ENCODE measurements around the gene ARHGAP18.

Gene ARHGAP18, protein sequence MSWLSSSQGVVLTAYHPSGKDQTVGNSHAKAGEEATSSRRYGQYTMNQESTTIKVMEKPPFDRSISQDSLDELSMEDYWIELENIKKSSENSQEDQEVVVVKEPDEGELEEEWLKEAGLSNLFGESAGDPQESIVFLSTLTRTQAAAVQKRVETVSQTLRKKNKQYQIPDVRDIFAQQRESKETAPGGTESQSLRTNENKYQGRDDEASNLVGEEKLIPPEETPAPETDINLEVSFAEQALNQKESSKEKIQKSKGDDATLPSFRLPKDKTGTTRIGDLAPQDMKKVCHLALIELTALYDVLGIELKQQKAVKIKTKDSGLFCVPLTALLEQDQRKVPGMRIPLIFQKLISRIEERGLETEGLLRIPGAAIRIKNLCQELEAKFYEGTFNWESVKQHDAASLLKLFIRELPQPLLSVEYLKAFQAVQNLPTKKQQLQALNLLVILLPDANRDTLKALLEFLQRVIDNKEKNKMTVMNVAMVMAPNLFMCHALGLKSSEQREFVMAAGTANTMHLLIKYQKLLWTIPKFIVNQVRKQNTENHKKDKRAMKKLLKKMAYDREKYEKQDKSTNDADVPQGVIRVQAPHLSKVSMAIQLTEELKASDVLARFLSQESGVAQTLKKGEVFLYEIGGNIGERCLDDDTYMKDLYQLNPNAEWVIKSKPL

DNA sequence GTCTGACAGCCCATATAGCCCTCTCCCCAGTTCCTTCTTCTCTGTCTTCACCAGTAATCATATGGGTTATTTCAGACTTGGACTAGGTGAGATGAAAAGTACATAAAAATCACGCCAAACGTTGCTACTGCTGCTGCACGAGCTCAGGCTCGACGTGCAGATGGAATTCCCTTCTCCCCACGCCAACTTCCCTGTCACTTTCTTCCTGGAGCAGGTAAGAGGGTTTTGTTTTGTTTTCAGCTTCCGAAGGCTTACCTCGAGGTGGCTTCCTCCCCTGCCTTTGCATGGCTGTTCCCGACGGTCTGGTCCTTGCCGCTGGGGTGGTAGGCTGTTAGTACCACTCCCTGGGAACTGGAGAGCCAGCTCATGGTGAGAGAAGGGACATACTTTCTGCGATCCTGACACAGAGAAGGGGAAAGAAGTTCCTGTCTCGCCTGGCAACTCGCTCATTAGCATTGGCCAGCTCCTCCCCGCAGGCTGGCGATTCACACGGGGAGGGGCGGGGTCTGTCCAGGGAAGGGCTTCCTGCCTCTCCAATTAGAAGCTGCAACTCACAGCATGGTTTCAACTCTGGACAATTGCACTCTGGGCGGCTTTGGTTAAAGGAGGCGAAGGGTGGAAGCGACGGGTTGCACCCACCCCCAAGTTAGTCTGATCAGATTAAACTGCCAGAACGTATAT, at the start of gene ARHGAP18:
TSS of gene ARHGAP18 (minus strand) at position 409 of the 681 bp plus-strand sequence. CDS start at position 368, 41 bp downstream.
- Histone ChIP-seq H3F3A (ENCODE audit: control insufficient read depth, insufficient read depth) (no peaks in the 10 kb centered on the region), H3K27ac (ENCODE audit: low read depth, low read length) (no peak within 1 kb of the TSS)
- TF ChIP-seq EZH2phosphoT487 (IDR thresholded peaks at IDR 0.05; ENCODE audit: borderline replicate concordance, low read length) (no peak), CTCF (IDR thresholded peaks at IDR 0.05; ENCODE audit: low read depth, low read length, poor library complexity, severe bottlenecking) (no peak)

GRCh38 chr6:129755787-129756186, 45.8 kb upstream of the ARHGAP18 start:
- no peak overlapping the region for H3K27ac ChIP-seq (ENCODE audit: low read depth, low read length)
- H3F3A ChIP-seq (ENCODE audit: control insufficient read depth, insufficient read depth), result peaks cover 6% of the 10 kb centered on the region; the same call in 1 of the 2 replicates
- no peaks in the 10 kb centered on the region for H3K9me2 ChIP-seq (replicated peaks; ENCODE audit: control insufficient read depth, low read length)
- H3K36me3 ChIP-seq (ENCODE audit: control insufficient read depth, low read length), result no peaks in the 10 kb centered on the region
- no peaks in the 10 kb centered on the region for H3K79me2 ChIP-seq (ENCODE audit: control insufficient read depth, low read length)
- no peak overlapping the region for H3K4me3 ChIP-seq (ENCODE audit: low read length)
- no peaks in the 10 kb centered on the region for H4K20me1 ChIP-seq (ENCODE audit: control insufficient read depth, insufficient read depth, low read depth, low read length)
- H3K4me1 ChIP-seq (ENCODE audit: control insufficient read depth, low read length), result no peaks in the 10 kb centered on the region
- no peak for TF ChIP-seq CTCF (IDR thresholded peaks at IDR 0.05; ENCODE audit: low read depth, low read length, poor library complexity, severe bottlenecking)
- no peak for TF ChIP-seq EZH2phosphoT487 (IDR thresholded peaks at IDR 0.05; ENCODE audit: borderline replicate concordance, low read length)
- no peaks in the 10 kb centered on the region for H3K27me3 ChIP-seq (ENCODE audit: control insufficient read depth, low read length)
- no peak overlapping the region for H3K4me2 ChIP-seq (ENCODE audit: low read length)
- H3K9me3 ChIP-seq (ENCODE audit: control insufficient read depth, insufficient read depth, low read length), result no peaks in the 10 kb centered on the region

More for the DNA sequence above, at the start of gene ARHGAP18:
- H3K9me3 ChIP-seq (ENCODE audit: control insufficient read depth, insufficient read depth, low read length), result no peaks in the 10 kb centered on the region
- no peaks in the 10 kb centered on the region for H3K9me2 ChIP-seq (replicated peaks; ENCODE audit: control insufficient read depth, low read length)
- H3K27me3 ChIP-seq (ENCODE audit: control insufficient read depth, low read length), result peaks cover 4% of the 10 kb centered on the region; the same call in 1 of the 2 replicates
- H3K79me2 ChIP-seq (ENCODE audit: control insufficient read depth, low read length), result no peaks in the 10 kb centered on the region
- H3K4me3 ChIP-seq (ENCODE audit: low read length), result peak within 1 kb of the TSS; percentile 89
- no peaks in the 10 kb centered on the region for H3K36me3 ChIP-seq (ENCODE audit: control insufficient read depth, low read length)
- H3K4me2 ChIP-seq (ENCODE audit: low read length), result peak within 1 kb of the TSS; percentile 87
- H3K4me1 ChIP-seq (ENCODE audit: control insufficient read depth, low read length), result peaks cover 30% of the 10 kb centered on the region
- H4K20me1 ChIP-seq (ENCODE audit: control insufficient read depth, insufficient read depth, low read depth, low read length), result no peaks in the 10 kb centered on the region

DNA sequence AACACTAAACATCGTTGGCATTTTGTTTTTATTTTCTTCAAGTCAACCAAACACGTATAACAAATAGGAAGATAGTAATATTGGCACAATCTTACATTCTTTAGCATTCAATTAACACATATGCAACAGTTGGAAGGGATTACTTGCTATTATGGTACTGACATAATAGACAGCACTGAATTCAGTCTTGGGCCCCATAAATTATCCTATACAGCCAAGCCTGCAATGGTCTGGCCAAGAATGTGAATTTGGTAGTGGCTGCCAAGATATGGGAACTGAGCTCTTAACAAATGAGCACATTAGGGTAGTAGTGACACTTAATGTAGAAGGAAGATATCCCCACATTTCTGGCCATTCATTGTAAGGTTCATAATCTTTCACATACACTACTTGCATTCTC, 44.8 kb upstream of the ARHGAP18 start:
- Histone ChIP-seq H3K4me2 (ENCODE audit: low read length) (no peak overlapping the region), H3K4me3 (ENCODE audit: low read length) (no peak overlapping the region), H4K20me1 (ENCODE audit: control insufficient read depth, insufficient read depth, low read depth, low read length) (no peaks in the 10 kb centered on the region), H3K27me3 (ENCODE audit: control insufficient read depth, low read length) (no peaks in the 10 kb centered on the region), H3K27ac (ENCODE audit: low read depth, low read length) (no peak overlapping the region), H3K4me1 (ENCODE audit: control insufficient read depth, low read length) (peaks cover 8% of the 10 kb centered on the region), H3F3A (ENCODE audit: control insufficient read depth, insufficient read depth) (peaks cover 9% of the 10 kb centered on the region; the same call in 1 of the 2 replicates), H3K36me3 (ENCODE audit: control insufficient read depth, low read length) (no peaks in the 10 kb centered on the region), H3K9me2 (replicated peaks; ENCODE audit: control insufficient read depth, low read length) (no peaks in the 10 kb centered on the region), H3K9me3 (ENCODE audit: control insufficient read depth, insufficient read depth, low read length) (no peaks in the 10 kb centered on the region), H3K79me2 (ENCODE audit: control insufficient read depth, low read length) (no peaks in the 10 kb centered on the region)
- TF ChIP-seq CTCF (IDR thresholded peaks at IDR 0.05; ENCODE audit: low read depth, low read length, poor library complexity, severe bottlenecking) (no peak), EZH2phosphoT487 (IDR thresholded peaks at IDR 0.05; ENCODE audit: borderline replicate concordance, low read length) (no peak)
